ENCODE results near the gene SERPINB7.

SERPINB7 gene

GRCh38 chr18:63850636-63851035 lies 75.4 kb downstream of the SERPINB7 start:
- no peak for DNase-seq

Data from stimulated activated CD4-positive, alpha-beta T cell treated with anti-CD3 and anti-CD28 coated beads, Interleukin-4, amount 100 ng/mL, for 1 hour (primary cell).